ENCODE results near the gene LYRM4.
A peak's percentile ranks its signal among the peaks of the same experiment; 100 is the strongest.
"Not testable (repeated sequence)": the region's sequence is repeated elsewhere in the genome, so short reads cannot be mapped to it uniquely, and the experiment has no call there.

The LYRM4 gene

GRCh38 chr6:5139828-5140771 is 120.7 kb downstream of the LYRM4 start:
- DNase-seq, result no peak

GRCh38 chr6:5138995-5139827 is 121.5 kb downstream of the LYRM4 start:
- DNase-seq, result no peak

- DNase-seq, result no peak
Measured at GRCh38 chr6:5136851-5137250, 123.9 kb downstream of the LYRM4 start.

- no peak for DNase-seq
Measured at GRCh38 chr6:5135788-5136376, 124.9 kb downstream of the LYRM4 start.

- no peak for DNase-seq
Measured at GRCh38 chr6:5133943-5134342, 126.8 kb downstream of the LYRM4 start.

GRCh38 chr6:5132731-5133130 is 128.0 kb downstream of the LYRM4 start:
- peak in 1 of 2 experiments; percentile 2 for DNase-seq

- DNase-seq, result no peak
Measured at GRCh38 chr6:5130135-5130866, 130.4 kb downstream of the LYRM4 start.

GRCh38 chr6:5128351-5128750 is 132.4 kb downstream of the LYRM4 start:
- no peak for DNase-seq

GRCh38 chr6:5127106-5127687 is 133.6 kb downstream of the LYRM4 start:
- no peak for DNase-seq

GRCh38 chr6:5126214-5126613 is 134.5 kb downstream of the LYRM4 start:
- no peak for DNase-seq

GRCh38 chr6:5125152-5126006 is 135.4 kb downstream of the LYRM4 start:
- DNase-seq, result no peak

GRCh38 chr6:5124526-5124925 is 136.2 kb downstream of the LYRM4 start:
- no peak for DNase-seq

GRCh38 chr6:5123296-5124143 is 137.2 kb downstream of the LYRM4 start:
- no peak for DNase-seq

GRCh38 chr6:5122504-5123112 is 138.1 kb downstream of the LYRM4 start:
- DNase-seq, result no peak

- no peak for DNase-seq
Measured at GRCh38 chr6:5121956-5122355, 138.8 kb downstream of the LYRM4 start.

- DNase-seq, result no peak
Measured at GRCh38 chr6:5121479-5121878, 139.3 kb downstream of the LYRM4 start.

GRCh38 chr6:5120543-5120942 is 140.2 kb downstream of the LYRM4 start:
- not testable (repeated sequence) for DNase-seq

GRCh38 chr6:5120011-5120410 is 140.7 kb downstream of the LYRM4 start:
- no peak for DNase-seq

GRCh38 chr6:5119090-5119951 is 141.4 kb downstream of the LYRM4 start:
- no peak for DNase-seq

Measured in cerebellar nuclear complex (tissue), 1 donor.